Measurements from ENCODE around the gene HOXB4.

DNA sequence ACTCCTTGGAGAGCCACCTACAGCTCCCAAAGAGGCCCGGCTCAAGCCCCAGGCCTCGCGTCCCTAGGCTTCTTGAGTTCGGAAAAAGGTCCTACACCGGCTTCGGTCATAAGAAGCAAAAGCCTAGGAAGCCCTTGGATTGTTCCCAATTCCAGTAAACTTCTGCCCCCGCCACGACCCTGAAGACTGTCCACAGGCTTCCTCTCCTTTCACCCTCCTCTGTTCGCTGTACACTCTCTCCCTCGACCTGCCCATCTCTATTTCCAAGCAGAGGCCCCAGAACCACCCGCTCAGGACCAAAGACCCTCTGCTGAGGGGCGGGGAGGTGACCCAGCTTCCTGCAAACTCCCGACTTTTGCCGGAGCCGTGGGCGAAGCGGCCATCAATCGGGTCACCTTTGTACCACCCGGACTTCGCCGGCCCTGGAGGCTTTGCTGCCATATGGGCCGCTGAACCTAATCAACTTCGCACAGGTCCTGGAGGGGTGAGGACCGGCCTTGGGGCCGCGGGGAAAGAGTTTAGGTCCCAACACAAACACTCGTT, 36.0 kb downstream of the HOXB4 start:
- TF ChIP-seq, protein P1, sequence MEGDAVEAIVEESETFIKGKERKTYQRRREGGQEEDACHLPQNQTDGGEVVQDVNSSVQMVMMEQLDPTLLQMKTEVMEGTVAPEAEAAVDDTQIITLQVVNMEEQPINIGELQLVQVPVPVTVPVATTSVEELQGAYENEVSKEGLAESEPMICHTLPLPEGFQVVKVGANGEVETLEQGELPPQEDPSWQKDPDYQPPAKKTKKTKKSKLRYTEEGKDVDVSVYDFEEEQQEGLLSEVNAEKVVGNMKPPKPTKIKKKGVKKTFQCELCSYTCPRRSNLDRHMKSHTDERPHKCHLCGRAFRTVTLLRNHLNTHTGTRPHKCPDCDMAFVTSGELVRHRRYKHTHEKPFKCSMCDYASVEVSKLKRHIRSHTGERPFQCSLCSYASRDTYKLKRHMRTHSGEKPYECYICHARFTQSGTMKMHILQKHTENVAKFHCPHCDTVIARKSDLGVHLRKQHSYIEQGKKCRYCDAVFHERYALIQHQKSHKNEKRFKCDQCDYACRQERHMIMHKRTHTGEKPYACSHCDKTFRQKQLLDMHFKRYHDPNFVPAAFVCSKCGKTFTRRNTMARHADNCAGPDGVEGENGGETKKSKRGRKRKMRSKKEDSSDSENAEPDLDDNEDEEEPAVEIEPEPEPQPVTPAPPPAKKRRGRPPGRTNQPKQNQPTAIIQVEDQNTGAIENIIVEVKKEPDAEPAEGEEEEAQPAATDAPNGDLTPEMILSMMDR (IDR thresholded peaks at IDR 0.05; ENCODE audit: low read depth, low read length, poor library complexity, severe bottlenecking) = no peak
- TF ChIP-seq EZH2phosphoT487 (IDR thresholded peaks at IDR 0.05; ENCODE audit: borderline replicate concordance, low read length) = no peak; the same call in 1 of the 2 replicates
